GM21423 (cell line): Measurements from ENCODE around the gene SMARCD1.
A peak's percentile ranks its signal among the peaks of the same experiment; 100 is the strongest.
"Not testable (repeated sequence)": the region's sequence is repeated elsewhere in the genome, so short reads cannot be mapped to it uniquely, and the experiment has no call there.

ENCODE experiments used
- ATAC-seq: cut with Tn5 transposase; IDR thresholded peaks from one replicate; pipeline ENCODE4 v1.9.1; 2021; ENCODE audit warnings: mild to moderate bottlenecking, moderate library complexity; ENCODE audit not compliant: unreplicated experiment

The SMARCD1 gene

DNA sequence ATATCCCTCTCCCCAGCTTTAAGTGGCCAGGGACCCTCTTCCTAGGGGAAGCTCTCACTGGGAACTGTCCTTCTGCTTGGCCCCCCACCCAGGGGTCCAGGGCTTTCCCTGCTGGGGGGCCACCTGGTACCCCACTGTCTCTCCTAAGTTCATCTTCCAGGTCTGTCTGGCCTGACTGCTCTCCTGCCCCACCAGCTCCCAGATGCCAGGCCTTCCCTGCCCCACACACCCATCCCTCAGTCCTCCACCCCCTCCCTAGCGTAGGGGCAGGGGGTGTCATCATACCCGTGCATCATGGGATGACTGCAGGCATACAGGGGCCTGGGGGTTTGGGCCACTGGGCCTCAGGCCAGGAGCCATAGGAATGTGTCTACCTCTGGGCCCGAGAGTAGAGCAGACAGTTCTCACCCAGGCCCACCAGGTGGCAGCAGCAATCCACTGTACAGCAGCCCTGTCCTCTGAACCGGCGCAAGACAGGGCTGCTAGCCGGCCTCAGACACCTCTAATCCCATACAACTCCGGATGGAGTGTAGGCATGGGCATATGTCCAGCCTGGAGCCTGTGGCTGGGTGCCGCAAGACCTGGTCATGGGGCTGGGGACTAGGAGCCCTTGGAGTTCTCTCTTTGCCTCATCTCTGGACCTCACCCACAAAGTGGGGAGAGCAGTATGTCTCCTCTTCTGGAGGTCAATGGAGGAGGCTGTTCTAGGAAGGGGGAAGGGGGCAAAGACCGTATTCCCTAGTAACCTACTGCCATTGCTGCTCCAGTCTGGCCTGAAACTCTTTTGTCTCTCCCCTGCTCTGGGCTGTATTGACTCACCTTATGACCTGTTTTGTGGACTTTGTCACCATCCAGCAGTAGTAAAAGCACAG lies 10.0 kb upstream of the SMARCD1 start:
- peak; percentile 59 for ATAC-seq

DNA sequence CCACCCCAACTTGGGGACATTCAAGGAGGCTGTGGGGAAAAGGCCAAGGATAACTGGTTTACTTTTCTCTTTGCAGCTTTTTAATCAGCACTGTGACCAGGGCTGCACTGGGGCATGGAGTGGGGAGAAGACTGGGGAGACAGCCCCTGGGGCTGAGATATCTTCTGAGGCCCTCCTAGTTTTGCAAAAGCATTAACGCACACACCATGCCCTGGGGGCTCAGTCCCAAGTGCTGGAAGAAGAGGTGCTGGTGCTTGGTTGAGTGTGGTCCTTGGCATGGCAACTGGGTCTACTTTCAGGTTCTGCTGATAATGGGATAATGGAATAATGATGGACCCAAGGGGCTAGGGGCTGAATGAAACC lies 9.4 kb upstream of the SMARCD1 start:
- no peak for ATAC-seq

DNA sequence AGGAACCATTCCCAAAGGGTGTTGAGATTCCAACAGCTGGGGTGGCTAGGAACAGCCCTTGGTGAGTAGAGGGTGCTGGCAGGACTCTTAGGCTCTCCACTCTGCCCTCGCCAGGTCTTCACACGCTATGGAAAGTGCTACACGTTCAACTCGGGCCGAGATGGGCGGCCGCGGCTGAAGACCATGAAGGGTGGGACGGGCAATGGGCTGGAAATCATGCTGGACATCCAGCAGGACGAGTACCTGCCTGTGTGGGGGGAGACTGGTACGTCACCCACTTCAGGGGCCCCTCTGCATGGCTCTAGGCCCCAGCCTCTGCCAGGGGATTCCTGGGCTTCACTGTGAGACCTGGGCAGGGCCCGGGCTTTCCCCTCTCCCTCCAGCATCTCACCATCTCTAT lies 8.0 kb upstream of the SMARCD1 start:
- ATAC-seq: no peak

DNA sequence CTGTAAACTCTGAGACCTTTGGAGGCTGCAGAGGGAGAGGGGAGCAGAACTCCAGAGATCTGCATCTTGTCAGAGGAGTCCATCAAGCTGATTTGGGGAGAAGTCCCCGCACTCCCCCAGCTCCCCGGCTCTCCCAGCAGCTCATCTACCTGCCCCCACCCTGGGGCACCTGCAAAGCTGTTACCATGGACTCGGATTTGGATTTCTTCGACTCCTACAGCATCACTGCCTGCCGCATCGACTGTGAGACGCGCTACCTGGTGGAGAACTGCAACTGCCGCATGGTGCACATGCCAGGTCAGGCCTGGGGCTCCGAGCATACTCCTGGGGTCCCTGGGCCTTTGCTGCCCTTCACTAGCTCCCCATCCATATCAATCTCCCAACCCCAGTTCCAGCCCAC lies 6.9 kb upstream of the SMARCD1 start:
- no peak for ATAC-seq

DNA sequence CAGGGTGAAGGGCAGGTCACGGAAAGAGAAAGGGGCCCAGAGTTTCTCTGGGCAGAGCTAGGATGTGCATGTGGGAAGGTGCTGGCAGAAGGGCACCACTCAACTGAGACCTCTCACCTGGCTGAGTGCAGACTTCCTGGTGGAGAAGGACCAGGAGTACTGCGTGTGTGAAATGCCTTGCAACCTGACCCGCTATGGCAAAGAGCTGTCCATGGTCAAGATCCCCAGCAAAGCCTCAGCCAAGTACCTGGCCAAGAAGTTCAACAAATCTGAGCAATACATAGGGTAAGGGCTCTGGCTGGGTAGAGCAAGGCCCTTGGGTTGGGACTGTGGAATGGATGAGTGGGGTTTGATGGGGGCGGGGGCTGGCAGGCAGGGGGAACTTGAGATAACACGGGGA lies 5.4 kb upstream of the SMARCD1 start:
- ATAC-seq: no peak

DNA sequence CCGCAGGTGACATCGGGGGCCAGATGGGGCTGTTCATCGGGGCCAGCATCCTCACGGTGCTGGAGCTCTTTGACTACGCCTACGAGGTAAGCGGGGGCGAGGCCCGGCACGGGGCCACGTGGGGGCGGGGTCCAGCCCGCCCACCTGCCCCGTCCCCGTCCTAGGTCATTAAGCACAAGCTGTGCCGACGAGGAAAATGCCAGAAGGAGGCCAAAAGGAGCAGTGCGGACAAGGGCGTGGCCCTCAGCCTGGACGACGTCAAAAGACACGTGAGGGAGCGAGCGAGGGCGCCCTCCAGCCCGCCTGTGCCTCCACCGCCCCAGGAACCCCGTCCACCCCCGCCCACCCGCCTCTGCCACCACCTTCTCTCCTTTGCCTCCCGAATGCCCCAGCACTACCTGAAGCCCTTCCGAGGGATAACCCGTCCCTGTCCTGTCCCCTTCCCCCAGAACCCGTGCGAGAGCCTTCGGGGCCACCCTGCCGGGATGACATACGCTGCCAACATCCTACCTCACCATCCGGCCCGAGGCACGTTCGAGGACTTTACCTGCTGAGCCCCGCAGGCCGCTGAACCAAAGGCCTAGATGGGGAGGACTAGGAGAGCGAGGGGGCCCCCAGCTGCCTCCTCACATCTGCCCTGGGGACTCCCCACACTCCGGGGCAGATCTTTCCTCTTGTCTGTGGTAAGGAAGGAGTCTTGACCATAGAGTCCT lies 3.9 kb upstream of the SMARCD1 start:
- no peak for ATAC-seq

DNA sequence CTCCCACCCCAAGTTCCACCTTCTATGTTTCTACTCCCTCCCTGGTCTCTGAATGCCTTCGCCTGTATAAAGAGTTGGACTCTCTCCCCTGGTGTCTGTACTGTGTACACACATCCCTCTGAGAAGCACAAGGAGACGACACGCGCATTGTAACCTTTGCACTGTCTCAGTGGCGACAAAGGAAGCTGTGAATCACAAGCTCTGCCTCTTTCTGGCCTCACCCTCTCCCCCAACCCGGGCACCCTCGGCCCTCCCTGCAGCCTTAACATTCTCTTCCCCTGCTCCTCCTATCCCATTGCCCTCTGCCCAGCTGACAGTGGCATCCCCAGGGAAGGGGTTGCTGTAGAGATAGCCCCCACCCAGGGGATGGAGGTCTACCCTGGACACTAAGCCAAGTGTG lies 2.5 kb upstream of the SMARCD1 start:
- no peak for ATAC-seq

DNA sequence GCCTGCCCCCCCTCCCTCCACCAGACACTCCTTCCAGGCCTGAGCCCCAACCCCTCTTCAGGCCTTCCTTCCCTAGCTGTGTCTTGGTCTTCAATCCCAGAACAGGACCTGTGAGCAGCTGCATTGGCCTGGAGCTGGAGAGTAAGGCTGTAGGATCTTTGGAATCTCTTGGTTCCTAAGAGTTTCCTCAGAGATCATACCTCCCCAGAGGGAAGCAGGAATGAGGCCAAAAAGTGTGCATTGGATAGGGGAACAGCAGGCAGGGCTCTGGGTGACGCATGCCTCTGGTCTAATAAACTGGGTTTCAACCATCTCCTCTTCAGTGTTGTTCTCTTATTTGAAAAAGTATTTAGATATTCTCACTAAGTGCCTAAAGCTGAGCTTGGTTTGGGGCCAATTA lies 1.8 kb upstream of the SMARCD1 start:
- no peak for ATAC-seq

DNA sequence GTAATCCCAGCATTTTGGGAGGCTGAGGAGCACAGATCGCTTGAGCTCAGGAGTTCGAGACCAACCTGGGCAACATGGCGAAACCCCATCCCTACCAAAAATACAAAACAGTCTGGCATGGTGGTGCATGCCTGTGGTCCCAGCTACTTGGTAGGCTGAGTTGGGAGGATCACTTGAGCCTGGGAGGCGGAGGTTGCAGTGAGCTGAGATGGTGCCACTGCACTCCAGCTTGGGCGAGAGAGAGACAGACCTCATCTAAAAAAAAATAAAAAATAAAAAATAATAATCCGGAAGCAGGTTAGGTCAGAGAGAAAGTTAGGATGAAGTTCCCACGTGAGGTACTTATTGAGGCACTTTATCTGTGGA lies 750 bp upstream of the SMARCD1 start:
- not testable (repeated sequence) for ATAC-seq

DNA sequence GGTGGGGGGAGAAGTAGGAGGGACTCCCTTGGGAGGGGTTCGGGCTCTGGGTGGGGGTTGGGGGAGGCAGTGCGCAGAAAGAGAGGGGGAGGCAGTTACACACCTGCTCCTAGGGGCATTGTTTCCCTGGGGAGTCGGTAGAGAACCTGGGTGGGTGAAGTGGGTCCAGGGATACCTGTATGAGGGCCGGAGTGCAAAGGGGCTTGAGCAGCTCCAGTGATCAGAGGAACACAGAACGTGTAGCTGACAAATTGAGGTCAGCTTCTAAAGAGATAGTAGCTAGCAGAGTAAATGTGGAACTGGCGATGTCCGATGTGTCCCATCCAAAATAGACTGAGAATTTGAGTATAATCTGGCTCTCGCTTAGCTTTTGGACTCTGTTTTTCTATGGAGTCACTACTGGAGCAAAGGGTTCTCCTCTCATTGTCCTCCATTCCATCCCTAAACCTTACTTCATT lies 502 bp downstream of the SMARCD1 start:
- ATAC-seq: peak; percentile 17

DNA sequence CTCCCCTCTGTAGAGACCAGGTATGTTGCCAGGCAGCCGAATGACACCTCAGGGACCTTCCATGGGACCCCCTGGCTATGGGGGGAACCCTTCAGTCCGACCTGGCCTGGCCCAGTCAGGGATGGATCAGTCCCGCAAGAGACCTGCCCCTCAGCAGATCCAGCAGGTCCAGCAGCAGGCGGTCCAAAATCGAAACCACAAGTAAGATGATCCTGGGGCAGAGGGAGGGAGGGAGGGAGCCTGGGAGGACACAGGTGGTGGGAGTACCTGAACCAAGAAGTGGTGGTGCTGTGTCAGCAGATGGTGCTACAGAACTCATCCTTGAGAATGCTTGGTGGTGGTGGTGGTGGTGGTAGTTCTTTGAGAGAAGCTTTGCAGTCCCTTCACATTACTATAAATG lies 1.0 kb downstream of the SMARCD1 start:
- no peak for ATAC-seq

DNA sequence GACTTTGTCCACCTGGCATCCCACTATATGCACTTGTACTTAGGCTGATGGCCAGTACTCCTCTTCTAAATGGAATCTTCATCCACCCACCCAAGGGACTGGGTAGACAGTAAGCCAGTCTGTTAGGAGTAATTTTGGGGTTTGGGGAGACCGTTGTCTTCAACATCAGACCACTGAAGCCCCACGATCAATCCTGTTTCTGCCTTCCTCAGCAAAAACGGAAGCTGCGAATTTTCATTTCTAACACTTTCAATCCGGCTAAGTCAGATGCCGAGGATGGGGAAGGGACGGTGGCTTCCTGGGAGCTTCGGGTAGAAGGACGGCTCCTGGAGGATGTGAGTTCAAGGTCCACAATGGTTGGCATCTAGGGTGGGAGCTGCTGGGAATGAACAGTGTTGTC lies 2.0 kb downstream of the SMARCD1 start:
- ATAC-seq: no peak

DNA sequence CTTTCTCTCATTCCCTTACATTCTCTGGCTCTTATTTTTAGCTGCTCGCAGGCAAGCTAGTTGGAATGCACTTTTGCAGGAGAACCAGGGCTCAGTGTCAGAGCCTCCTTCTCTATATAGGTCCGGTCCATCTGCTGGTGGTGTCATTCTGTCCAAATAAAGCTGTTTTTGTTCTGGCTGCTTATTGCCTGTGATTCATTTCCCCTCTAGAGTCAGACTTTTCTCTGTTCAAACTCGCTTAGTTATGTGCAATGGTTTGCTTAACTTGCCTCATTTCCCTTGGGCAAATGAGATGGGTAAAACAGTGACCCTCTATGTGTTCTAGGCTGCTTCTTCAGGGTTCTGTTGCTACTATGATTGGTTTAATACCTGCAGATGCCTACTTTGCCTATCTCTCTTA lies 2.9 kb downstream of the SMARCD1 start:
- no peak for ATAC-seq

DNA sequence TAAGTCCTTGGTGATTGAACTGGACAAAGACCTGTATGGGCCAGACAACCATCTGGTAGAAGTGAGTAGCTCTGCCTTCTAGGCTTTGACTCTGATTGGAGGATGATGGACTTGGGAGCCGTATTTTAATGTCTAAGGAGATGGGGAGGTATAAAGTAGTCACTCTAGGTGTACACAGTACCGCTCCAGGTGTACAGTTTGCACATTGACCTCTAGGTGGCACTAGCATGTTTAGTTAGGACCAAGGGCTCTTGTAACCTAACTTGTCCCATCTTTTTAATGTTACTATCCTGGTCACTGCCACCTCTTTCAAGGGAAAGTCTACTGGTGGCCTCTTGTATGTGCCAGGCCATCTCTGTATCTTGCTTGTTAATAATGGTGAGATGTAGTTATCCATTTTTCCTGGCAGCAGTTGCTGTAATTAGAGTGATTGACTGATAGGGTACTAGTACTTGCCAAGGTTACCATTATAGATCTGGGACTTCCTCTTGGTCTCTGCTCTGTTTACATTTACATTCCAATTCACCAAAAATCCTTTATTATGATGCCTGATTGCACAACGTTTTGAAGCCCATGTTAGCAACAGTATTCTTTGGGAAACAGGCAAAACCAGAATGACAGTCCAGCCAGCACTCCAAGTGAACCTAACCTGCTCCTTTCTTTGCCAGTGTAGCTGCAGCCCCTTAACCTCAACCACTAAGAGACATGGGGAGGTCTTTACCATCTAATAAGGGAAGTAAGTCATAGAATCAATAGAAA lies 3.6 kb downstream of the SMARCD1 start:
- ATAC-seq: no peak

DNA sequence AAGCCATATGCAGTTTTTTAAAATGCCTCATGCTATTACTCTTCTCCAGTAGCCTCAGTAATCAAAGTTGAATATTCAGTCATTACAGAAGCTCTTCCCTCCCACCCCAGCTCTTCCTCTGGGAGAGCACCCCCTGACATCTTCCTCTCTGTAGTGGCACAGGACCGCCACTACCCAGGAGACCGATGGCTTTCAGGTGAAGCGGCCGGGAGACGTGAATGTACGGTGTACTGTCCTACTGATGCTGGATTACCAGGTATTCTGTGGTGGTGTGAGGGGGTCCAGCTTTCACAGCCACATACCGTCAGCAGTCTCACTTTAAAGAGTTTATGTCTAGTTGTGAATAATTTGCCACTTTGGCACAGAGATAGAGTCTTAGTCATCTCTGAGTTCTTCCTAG lies 4.6 kb downstream of the SMARCD1 start:
- ATAC-seq: no peak

DNA sequence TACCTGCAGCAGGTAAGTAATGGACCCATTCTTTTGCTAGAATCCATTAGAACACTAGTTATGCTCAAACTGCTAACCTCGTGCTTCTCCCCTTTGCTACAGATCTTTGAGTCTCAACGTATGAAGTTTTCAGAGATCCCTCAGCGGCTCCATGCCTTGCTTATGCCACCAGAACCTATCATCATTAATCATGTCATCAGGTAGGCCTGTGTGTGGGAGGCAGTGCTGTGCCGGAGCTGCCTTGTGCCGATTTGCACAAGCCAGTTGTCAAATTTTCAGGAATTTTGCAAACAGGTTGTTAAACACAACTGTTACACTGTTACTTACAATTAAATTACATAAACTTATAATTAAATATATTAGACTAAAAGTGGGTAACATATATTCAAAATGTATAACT lies 5.2 kb downstream of the SMARCD1 start:
- no peak for ATAC-seq

DNA sequence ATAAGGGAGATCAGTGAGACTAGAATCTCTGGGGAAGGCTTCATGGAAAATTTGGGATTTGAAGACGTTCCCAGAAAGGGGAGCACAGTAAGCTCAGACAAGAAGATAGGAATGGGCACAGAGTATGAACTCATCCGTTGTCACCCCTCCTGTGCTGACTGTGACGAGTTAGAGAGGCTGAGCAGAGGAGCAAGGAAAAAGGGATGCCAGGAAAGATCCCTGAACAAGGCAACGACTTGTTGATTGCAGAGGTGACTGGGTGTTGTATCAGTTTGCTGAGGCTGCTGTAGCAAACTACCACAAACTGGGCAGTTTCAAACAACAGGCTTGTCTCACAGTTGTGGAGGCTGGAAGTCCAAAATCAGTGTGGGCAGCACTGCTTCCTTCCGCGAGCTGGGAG lies 12.8 kb downstream of the SMARCD1 start:
- no peak for ATAC-seq

DNA sequence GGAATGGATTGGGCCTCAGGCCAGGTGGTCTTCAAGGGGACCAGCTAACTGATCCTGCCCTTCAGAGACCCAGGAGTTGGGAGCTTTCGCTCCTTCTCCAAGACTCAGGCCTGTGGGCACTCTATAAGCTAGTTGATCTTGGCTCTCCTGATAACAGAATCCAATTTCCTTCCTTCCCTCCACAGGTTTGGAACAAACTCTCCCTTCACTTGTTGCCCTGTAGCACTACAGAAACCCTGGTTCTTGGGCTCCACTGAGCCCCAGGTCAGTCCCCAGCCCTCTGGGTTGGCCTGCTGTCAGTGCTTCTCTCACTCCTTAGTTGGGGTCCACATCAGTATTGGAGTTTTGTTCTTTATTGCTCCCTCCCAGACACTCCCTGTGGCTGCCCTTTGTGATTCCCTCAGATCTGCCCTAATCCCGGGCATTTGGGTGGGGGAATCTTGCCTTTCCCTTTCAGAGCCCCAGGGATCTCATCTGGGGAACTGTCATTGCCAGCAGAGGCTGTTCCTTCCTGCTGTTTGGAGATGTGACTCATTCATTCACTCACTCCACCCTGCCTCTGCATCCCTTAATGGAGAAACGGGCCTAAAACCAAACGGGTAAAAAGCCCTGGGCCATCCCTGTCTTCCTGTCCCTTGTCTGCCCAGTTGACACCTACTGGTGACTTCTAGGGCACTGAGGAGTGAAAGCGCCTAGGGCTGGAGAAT lies 14.3 kb downstream of the SMARCD1 start:
- no peak for ATAC-seq

DNA sequence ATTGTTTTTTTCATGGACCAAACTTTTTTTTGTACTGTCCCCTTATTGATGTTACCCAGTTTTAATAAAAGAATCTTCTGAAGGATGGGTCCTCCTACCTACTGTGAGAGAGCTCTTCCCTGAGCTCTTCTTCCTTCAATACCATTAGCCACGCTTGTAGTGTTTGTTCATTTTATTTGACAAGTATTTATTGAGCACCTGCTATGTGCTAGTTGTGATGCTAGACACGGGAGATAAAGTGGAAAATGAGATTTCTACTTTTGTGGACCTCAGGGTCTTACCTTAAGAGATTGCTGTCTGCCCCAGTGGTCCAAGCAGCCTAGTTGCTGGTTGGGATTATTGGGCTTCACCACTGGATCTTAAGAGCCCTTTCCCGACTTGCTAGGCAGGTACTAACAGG lies 15.4 kb downstream of the SMARCD1 start:
- ATAC-seq: no peak

DNA sequence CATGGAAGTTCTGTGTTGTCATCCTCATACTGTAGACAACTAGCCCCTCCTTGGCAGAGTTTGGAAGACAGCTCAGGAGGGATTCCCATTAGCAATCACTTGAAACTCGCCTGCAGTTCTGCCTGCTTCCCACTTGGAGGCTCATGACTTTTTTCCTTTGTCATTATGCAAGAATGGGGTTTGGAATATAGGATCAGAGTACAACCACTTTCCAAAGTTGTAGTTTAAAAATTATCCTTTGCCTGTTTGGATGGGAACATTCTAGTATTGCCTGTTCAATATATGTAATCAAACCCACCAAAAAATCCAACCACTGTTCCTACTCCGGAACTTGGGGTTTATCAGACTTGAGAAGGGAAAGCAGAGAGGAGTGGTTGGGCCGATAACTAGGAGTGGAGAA lies 16.5 kb downstream of the SMARCD1 start:
- no peak for ATAC-seq

DNA sequence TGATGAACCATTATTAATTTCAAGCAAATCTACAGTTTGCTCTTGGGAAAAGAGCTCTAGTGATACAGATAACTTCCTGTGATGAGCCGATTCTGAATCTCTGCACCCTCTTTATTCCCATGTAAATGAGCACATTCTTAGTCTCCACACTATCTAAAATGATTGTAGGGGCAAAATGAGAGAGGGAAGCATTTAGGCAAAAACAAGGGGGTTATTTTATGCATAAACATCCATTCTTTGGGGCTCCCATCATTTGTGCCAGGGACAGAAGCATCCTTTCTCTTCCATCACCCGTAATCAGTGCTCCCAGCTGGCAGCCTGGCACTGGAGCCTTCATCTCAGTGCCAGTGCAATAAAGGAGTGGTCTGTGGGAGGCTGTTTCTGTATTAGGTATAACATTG lies 17.0 kb downstream of the SMARCD1 start:
- no peak for ATAC-seq
